GM12864 (cell line): Measurements from ENCODE around the gene ANK2.

Source experiments
- DNase-seq: peaks from one replicate; pipeline ENCODE4 v3.0.0-alpha.2; 2011; ENCODE audit warnings: low read depth
- H3K4me3 ChIP-seq: 2 replicates; pipeline ENCODE4 v1.5.1; 2011; ENCODE audit warnings: mild to moderate bottlenecking, low read depth, low read length, control low read depth
- CTCF ChIP-seq: IDR thresholded peaks from 2 replicates; pipeline ENCODE4 v1.5.1; 2011; ENCODE audit warnings: low read depth, mild to moderate bottlenecking, moderate library complexity, low read length, control low read depth, inconsistent platforms; ENCODE audit errors: missing control alignments

ANK2 gene

GRCh38 chr4:113116414-113117357, 67.2 kb downstream of the ANK2 start:
- TF ChIP-seq CTCF, result no peak
- no peak for DNase-seq
- H3K4me3 ChIP-seq, result no peak overlapping the region

GRCh38 chr4:113117358-113117702, 67.9 kb downstream of the ANK2 start:
- TF ChIP-seq CTCF, result no peak
- no peak overlapping the region for H3K4me3 ChIP-seq

GRCh38 chr4:113122066-113122465, 72.6 kb downstream of the ANK2 start:
- H3K4me3 ChIP-seq, result no peak overlapping the region
- DNase-seq, result no peak
- TF ChIP-seq CTCF, result no peak

More at GRCh38 chr4:113117358-113117702, 67.9 kb downstream of the ANK2 start:
- no peak for DNase-seq

- no peak for TF ChIP-seq CTCF
- DNase-seq, result no peak
- no peak overlapping the region for H3K4me3 ChIP-seq
These were observed 76.0 kb downstream of the ANK2 start for GRCh38 chr4:113125418-113125817.

- DNase-seq, result no peak
- TF ChIP-seq CTCF, result no peak
- no peak overlapping the region for H3K4me3 ChIP-seq
These were observed 81.7 kb downstream of the ANK2 start for GRCh38 chr4:113131136-113131535.

GRCh38 chr4:113131621-113132020, 82.2 kb downstream of the ANK2 start:
- no peak for DNase-seq
- no peak overlapping the region for H3K4me3 ChIP-seq
- TF ChIP-seq CTCF, result no peak

- no peak for TF ChIP-seq CTCF
- no peak overlapping the region for H3K4me3 ChIP-seq
- DNase-seq, result no peak
These were observed 92.5 kb downstream of the ANK2 start for GRCh38 chr4:113141901-113142346.
